ENCODE measurements around the gene ASMT.
"Not testable (repeated sequence)": the region's sequence is repeated elsewhere in the genome, so short reads cannot be mapped to it uniquely, and the experiment has no call there.

The ASMT gene

DNA sequence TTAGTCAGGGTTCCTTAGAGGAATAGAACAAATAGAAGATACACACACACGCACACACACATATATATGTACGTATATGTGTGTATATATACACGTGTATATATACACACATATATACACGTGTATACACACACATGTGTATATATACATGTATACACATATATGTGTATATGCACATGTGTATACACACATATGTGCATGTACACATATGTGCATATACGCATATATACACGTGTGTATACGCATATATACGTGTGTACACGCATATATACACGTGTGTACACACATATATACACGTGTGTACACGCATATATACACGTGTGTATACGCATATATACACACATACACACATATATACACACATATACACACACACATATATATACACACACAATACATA lies 41.5 kb downstream of the ASMT start:
- no peak for DNase-seq

DNA sequence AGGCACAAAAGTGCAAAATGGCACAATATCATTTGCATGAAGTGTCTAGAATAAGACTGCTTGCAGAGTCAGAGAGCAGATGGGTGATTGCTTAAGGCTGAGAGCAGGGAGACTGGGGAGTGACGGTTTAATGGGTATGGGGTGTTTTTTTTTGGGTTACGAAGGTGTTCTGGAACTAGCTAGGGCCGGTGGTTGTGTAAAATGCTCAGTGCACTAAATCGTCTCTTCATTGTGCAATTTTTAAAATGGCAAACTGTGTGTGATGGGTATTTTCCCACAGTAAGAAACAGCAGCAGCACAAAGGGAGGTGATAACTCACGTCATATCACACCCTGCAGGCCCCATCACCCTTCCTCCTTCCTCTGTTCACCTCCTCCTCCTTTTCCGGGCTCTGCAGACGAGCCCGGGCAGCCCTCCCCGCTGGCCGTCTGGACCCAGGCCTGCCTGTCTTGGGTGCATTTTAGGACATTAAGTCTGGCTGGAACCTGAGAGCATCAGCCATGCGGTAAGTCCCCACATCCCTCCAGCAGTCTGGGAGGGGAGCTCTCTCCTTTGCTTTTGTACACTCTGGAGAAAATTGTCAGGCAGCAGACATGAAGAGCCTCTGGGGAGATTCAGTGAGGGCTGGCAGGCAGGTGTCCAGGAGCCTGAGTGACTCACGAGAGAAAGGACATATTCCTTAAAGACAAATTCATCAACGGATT lies 42.7 kb downstream of the ASMT start:
- no peak for DNase-seq

- no peak for DNase-seq
These were observed 43.2 kb downstream of the ASMT start for GRCh38 chrX:1658071-1658491.

- DNase-seq, result no peak
These were observed 45.0 kb downstream of the ASMT start for GRCh38 chrX:1659664-1660461.

- no peak for DNase-seq
These were observed 46.4 kb downstream of the ASMT start for GRCh38 chrX:1661048-1661921.

DNA sequence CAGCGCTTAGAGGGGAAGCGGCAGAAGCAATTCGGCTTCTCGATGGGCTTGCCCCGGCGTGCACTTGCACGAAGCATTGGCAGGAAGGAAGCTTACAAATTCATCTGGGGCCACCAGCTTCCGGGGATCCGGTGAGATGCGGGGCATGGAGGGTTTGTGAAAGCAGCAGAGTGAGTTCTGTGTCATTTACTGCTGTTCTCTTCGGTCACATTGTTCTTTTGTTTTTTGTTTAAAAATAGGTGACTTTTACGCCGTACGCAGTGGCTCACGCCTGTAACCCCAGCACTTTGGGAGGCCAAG lies 47.0 kb downstream of the ASMT start:
- no peak for DNase-seq

DNA sequence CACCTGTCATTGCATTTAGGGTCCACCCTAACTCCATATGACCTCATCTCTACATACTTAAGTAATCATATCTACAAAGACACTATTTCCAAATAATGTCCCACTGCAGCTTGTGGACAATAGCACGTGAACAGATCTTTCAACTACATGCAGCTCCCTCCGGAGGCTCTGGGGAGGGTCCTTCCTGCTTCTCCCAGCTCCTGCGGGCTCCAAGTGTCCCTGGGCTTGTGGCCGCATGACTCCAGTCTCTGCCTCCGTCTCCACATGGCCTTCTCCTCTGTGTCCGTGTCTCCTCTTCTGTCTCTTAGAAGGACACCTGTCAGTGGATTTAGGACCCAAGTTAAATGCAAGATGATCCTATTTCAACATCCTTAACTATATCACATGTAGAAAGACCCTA lies 52.7 kb downstream of the ASMT start:
- no peak for DNase-seq

DNA sequence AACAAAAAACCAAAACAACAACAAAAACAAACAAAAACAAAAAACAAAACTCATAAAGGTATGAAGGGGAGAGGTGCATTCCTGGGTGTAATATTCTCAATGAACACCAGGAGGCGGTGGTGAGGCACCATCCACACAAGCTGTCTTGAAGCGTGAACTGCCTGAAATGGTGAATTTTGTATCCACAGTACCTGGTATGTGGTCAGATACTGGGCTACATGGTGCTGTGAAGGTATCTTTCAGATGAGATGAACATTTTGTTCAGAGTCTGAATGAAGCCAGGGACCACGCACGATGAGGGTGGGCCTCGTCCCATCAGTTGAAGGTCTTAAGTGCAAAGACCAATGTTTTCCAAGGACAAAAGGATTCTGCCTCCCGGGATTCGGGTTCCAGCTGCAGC lies 58.5 kb downstream of the ASMT start:
- no peak for DNase-seq

- no peak for DNase-seq
These were observed 62.0 kb downstream of the ASMT start for GRCh38 chrX:1676866-1677265.

DNA sequence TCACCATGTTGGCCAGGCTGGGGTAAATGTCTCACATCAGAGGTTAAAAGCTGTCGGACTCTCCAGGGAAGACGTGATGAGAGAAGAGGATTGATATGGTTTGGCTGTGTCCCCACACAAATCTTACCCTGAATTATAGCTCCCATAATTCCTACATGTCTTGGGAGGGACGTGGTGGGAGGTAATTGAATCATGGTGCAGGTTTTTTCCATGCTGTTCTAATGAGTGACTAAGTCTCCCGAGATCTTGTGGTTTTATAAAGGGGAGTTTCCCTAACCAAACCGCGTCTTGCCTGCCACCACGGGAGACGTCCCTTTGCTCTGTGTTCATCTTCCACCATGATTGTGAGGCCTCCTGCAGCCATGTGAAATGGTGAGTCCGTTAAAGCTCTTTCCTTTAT lies 64.4 kb downstream of the ASMT start:
- DNase-seq, result no peak

- DNase-seq, result no peak
These were observed 66.6 kb downstream of the ASMT start for GRCh38 chrX:1681439-1681838.

DNA sequence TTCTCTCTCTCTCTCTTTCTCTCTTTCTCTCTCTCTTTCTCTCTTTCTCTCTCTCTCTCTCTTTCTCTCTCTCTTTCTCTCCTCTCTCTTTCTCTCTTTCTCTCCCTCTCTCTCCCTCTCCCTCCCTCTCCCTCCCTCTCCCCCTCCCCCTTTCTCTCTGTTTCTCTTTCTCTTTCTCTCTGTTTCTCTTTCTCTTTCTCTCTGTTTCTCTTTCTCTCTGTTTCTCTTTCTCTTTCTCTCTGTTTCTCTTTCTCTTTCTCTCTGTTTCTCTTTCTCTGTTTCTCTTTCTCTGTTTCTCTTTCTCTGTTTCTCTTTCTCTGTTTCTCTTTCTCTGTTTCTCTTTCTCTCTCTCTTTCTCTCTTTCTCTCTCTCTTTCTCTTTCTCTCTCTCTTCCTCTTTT lies 67.0 kb downstream of the ASMT start:
- DNase-seq, result not testable (repeated sequence)

DNA sequence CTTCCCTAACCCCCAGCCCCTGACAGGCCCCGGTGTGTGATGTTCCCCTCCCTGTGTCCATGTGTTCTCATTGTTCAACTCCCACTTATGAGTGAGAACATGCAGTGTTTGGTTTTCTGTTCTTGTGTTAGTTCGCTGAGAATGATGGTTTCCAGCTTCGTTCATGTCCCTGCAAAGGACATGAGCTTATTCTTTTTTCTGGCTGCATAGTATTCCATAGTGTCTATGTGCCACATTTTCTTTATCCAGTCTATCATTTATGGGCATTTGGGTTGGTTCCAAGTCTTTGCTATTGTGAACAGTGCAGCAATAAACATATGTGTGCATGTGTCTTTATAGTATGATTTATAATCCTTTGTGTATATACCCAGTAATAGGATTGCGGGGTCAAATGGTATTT lies 67.6 kb downstream of the ASMT start:
- not testable (repeated sequence) for DNase-seq

- DNase-seq, result not testable (repeated sequence)
These were observed 70.0 kb downstream of the ASMT start for GRCh38 chrX:1684883-1685282.

GRCh38 chrX:1685444-1685880 lies 70.6 kb downstream of the ASMT start:
- not testable (repeated sequence) for DNase-seq

GRCh38 chrX:1686642-1687041 lies 71.8 kb downstream of the ASMT start:
- no peak for DNase-seq

Measured in right forelimb (tissue), 1 donor.